Natural killer cell (primary cell): ENCODE data around the gene MRPL33. TPM values are rescaled to one million over a fixed set of nuclear protein-coding genes. Genes with fewer than 3 reads are reported as not detected.

Source experiments
- ATAC-seq, 3 donors: fragments of 150-1000 bp in 2 of 3; fragments of 200-7000 bp in 1 of 3; cut with Tn5 transposase; 1 replicate in 1 of 3; 2 replicates in 2 of 3; pipeline ENCODE4 v1.10.0; 2021; ENCODE audit warnings: mild to moderate bottlenecking in 2 of 3, moderate library complexity in 2 of 3
- DNase-seq, 2 donors: peaks; one replicate each; pipeline versions ENCODE4 v3.0.0 to v3.0.0-alpha.2; 2013 to 2021; ENCODE audit warnings: mixed read lengths in 1 of 2
- H3K27ac ChIP-seq: one replicate; pipeline ENCODE4 v1.5.1; 2013; ENCODE audit warnings: mild to moderate bottlenecking, low read length
- H3K27me3 ChIP-seq: one replicate; pipeline ENCODE4 v1.6.1; 2013; ENCODE audit warnings: low read length; ENCODE audit not compliant: control insufficient read depth, insufficient read depth
- H3K36me3 ChIP-seq: one replicate; pipeline ENCODE4 v1.6.1; 2013; ENCODE audit warnings: low read length; ENCODE audit not compliant: control insufficient read depth, insufficient read depth
- H3K4me1 ChIP-seq: one replicate; pipeline ENCODE4 v1.6.1; 2013; ENCODE audit warnings: low read length; ENCODE audit not compliant: control insufficient read depth, insufficient read depth
- H3K4me3 ChIP-seq: one replicate; pipeline ENCODE4 v1.5.1; 2013; ENCODE audit warnings: low read length
- H3K9me3 ChIP-seq: one replicate; pipeline ENCODE4 v1.6.1; 2013; ENCODE audit warnings: low read length; ENCODE audit not compliant: control insufficient read depth, insufficient read depth
- H3K27ac Mint-ChIP-seq, 2 donors: one replicate each; pipeline ENCODE4 v1.8.0; 2022; ENCODE audit warnings: mild to moderate bottlenecking in 2 of 2, mixed read lengths in 2 of 2, moderate library complexity in 1 of 2
- H3K27me3 Mint-ChIP-seq, 2 donors: one replicate each; pipeline ENCODE4 v1.8.0; 2022; ENCODE audit warnings: low read depth in 2 of 2, mixed read lengths in 2 of 2
- H3K36me3 Mint-ChIP-seq: one replicate; pipeline ENCODE4 v1.8.0; 2022; ENCODE audit warnings: mixed read lengths
- H3K4me1 Mint-ChIP-seq, 2 donors: one replicate each; pipeline ENCODE4 v1.8.0; 2022; ENCODE audit warnings: mixed read lengths in 2 of 2
- H3K4me3 Mint-ChIP-seq: one replicate; pipeline ENCODE4 v1.8.0; 2022; ENCODE audit warnings: mild to moderate bottlenecking, moderate library complexity, mixed read lengths
- H3K9me3 Mint-ChIP-seq, 2 donors: one replicate each; pipeline ENCODE4 v1.8.0; 2022; ENCODE audit warnings: mixed read lengths in 2 of 2
- CTCF ChIP-seq: fragments of 200-600 bp; IDR thresholded peaks from one replicate; pipeline ENCODE4 v1.8.0; 2022; ENCODE audit warnings: antibody characterized with exemption
- WGBS: methylation state at CpG from one replicate; pipeline ENCODE4 v1.1.7; 2013; ENCODE audit warnings: missing lambda C conversion rate; ENCODE audit not compliant: insufficient coverage; 5-methylcytosine and 5-hydroxymethylcytosine counted together
- intact Hi-C: fragments of 100-400 bp; cut with micrococcal nuclease; formaldehyde crosslinking; loops from one replicate; pipeline ENCODE4 v1.14.2; 2022
- total RNA-seq, 4 donors: library from RNA; stranded (reverse); fragments of 120-200 nt in 1 of 4; gene quantifications; one replicate each; pipeline versions ENCODE4 v1.2.3 to v1.2.4, GENCODE V29; 2013 to 2022

The MRPL33 gene
- total RNA-seq, 3 donors from 2014 or later (not counting 1 experiment from before 2014, with no cell fraction given), result 21.5 to 28.5 (median 27.3) TPM

GRCh38 chr2:27790796-27791195 is 19.3 kb downstream of the MRPL33 start:
- no peaks in the 10 kb centered on the region for H3K9me3 Mint-ChIP-seq
- no peak overlapping the region for H3K27ac Mint-ChIP-seq
- H3K4me1 Mint-ChIP-seq, result peaks cover 0 to 5% of the 10 kb centered on the region in 2 donors
- H3K36me3 Mint-ChIP-seq, result no peaks in the 10 kb centered on the region
- intact Hi-C loops, result no loop called here
- ATAC-seq, result no peak
- H3K4me1 ChIP-seq, result no peaks in the 10 kb centered on the region
- H3K4me3 Mint-ChIP-seq, result no peak overlapping the region
- no peak for TF ChIP-seq CTCF
- H3K9me3 ChIP-seq, result no peaks in the 10 kb centered on the region
- no peak for DNase-seq
- no peaks in the 10 kb centered on the region for H3K36me3 ChIP-seq
- H3K27me3 Mint-ChIP-seq, result no peaks in the 10 kb centered on the region
- no peak overlapping the region for H3K4me3 ChIP-seq
- no peaks in the 10 kb centered on the region for H3K27me3 ChIP-seq
- 100% methylated on average over 1 of the region's 1 CpG for WGBS
- H3K27ac ChIP-seq, result no peak overlapping the region

- Mint-ChIP-seq H3K27ac (no peak overlapping the region), H3K36me3 (no peaks in the 10 kb centered on the region), H3K4me3 (no peak overlapping the region), H3K27me3 (no peaks in the 10 kb centered on the region), H3K4me1 (peaks cover 0 to 8% of the 10 kb centered on the region in 2 donors), H3K9me3 (no peaks in the 10 kb centered on the region)
- H3K27ac ChIP-seq, result no peak overlapping the region
- no peak for ATAC-seq
- no peaks in the 10 kb centered on the region for H3K27me3 ChIP-seq
- H3K9me3 ChIP-seq, result no peaks in the 10 kb centered on the region
- DNase-seq, result no peak
- H3K36me3 ChIP-seq, result no peaks in the 10 kb centered on the region
- H3K4me1 ChIP-seq, result no peaks in the 10 kb centered on the region
- no peak for TF ChIP-seq CTCF
- H3K4me3 ChIP-seq, result no peak overlapping the region
- intact Hi-C loops, result no loop called here
These were observed 21.2 kb downstream of the MRPL33 start for GRCh38 chr2:27792759-27793158.

- ATAC-seq (no peak), DNase-seq (no peak)
- H3K36me3 ChIP-seq, result no peaks in the 10 kb centered on the region
- H3K9me3 ChIP-seq, result no peaks in the 10 kb centered on the region
- peak overlapping the region in 1 of 2 donors; percentile 32 for H3K27ac Mint-ChIP-seq
- no peaks in the 10 kb centered on the region for H3K9me3 Mint-ChIP-seq
- H3K4me3 Mint-ChIP-seq, result no peak overlapping the region
- no peak for TF ChIP-seq CTCF
- no peaks in the 10 kb centered on the region for H3K27me3 ChIP-seq
- intact Hi-C loops, result no loop called here
- no peak overlapping the region for H3K27ac ChIP-seq
- WGBS, result 65% methylated on average over 8 of the region's 8 CpGs
- peaks cover 0 to 12% of the 10 kb centered on the region in 2 donors for H3K4me1 Mint-ChIP-seq
- H3K4me1 ChIP-seq, result no peaks in the 10 kb centered on the region
- no peaks in the 10 kb centered on the region for H3K36me3 Mint-ChIP-seq
- no peaks in the 10 kb centered on the region for H3K27me3 Mint-ChIP-seq
- no peak overlapping the region for H3K4me3 ChIP-seq
These were observed 23.7 kb downstream of the MRPL33 start for GRCh38 chr2:27795093-27795834.

GRCh38 chr2:27795868-27796277 is 24.4 kb downstream of the MRPL33 start:
- H3K9me3 ChIP-seq, result no peaks in the 10 kb centered on the region
- Mint-ChIP-seq H3K4me3 (no peak overlapping the region), H3K27ac (peak overlapping the region in 1 of 2 donors; percentile 32), H3K36me3 (no peaks in the 10 kb centered on the region), H3K9me3 (no peaks in the 10 kb centered on the region), H3K4me1 (peaks cover 0 to 12% of the 10 kb centered on the region in 2 donors), H3K27me3 (no peaks in the 10 kb centered on the region)
- no peaks in the 10 kb centered on the region for H3K4me1 ChIP-seq
- no peaks in the 10 kb centered on the region for H3K27me3 ChIP-seq
- TF ChIP-seq CTCF, result no peak
- intact Hi-C loops, result no loop called here
- DNase-seq (no peak), ATAC-seq (no peak)
- no peak overlapping the region for H3K27ac ChIP-seq
- no peaks in the 10 kb centered on the region for H3K36me3 ChIP-seq
- 96% methylated on average over 1 of the region's 4 CpGs for WGBS
- H3K4me3 ChIP-seq, result no peak overlapping the region
